Progenitor cell of endocrine pancreas (in vitro differentiated cells): ENCODE results near the gene JKAMP. TPM values are rescaled to one million over a fixed set of nuclear protein-coding genes. Genes with fewer than 3 reads are reported as not detected.

Experiments used
- DNase-seq: peaks from one replicate; pipeline ENCODE4 v3.0.0; 2021; ENCODE audit warnings: low spot score; ENCODE audit not compliant: unreplicated experiment
- H3K27ac Mint-ChIP-seq: 2 replicates; pipeline ENCODE4 v1.8.0; 2021; ENCODE audit warnings: mild to moderate bottlenecking, moderate library complexity, mixed read lengths
- H3K27me3 Mint-ChIP-seq: 2 replicates; pipeline ENCODE4 v1.8.0; 2021; ENCODE audit warnings: mixed read lengths
- H3K36me3 Mint-ChIP-seq: 2 replicates; pipeline ENCODE4 v1.8.0; 2022; ENCODE audit warnings: mixed read lengths; ENCODE audit not compliant: insufficient read depth
- H3K4me1 Mint-ChIP-seq: 2 replicates; pipeline ENCODE4 v1.8.0; 2021; ENCODE audit warnings: low read depth, mixed read lengths
- H3K4me3 Mint-ChIP-seq: 2 replicates; pipeline ENCODE4 v1.8.0; 2021; ENCODE audit warnings: low read depth, mild to moderate bottlenecking, moderate library complexity, mixed read lengths
- H3K9me3 Mint-ChIP-seq: 2 replicates; pipeline ENCODE4 v1.8.0; 2021; ENCODE audit warnings: low read depth, mixed read lengths
- CTCF ChIP-seq: fragments of 200-600 bp; sonication (generic); IDR thresholded peaks from one replicate; pipeline ENCODE4 v1.5.0; 2021; ENCODE audit warnings: antibody characterized with exemption, mild to moderate bottlenecking; ENCODE audit not compliant: unreplicated experiment
- total RNA-seq: library from RNA; stranded (reverse); gene quantifications from 2 replicates; pipeline ENCODE4 v1.2.1, GENCODE V29; 2021

JKAMP gene
- total RNA-seq, 1 donor from 2014 or later = 55.2 TPM

DNA sequence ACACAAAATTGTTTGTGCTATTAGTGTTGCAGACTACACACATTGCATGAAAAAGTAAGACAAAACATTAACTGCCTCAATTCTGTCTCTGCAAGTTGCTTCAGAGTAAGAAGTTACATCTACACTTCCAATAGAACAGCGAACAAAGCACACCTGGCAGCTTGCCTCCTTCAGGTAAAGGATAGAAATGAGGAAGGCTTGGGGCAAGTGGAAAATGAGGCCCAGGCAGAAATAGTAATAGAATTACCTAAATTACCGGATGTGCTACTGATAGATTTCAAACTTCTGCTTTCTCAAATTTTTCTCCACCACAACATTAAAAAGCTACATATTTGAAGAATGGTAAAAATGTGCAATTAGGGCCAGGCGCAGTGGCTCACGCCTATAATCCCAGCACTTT lies 54.6 kb downstream of the JKAMP start:
- no peak for TF ChIP-seq CTCF
- Mint-ChIP-seq H3K27ac (no peak overlapping the region), H3K4me1 (peaks cover 2% of the 10 kb centered on the region), H3K36me3 (no peaks in the 10 kb centered on the region), H3K4me3 (no peak overlapping the region), H3K9me3 (no peaks in the 10 kb centered on the region), H3K27me3 (peaks cover 3% of the 10 kb centered on the region)
- no peak for DNase-seq

DNA sequence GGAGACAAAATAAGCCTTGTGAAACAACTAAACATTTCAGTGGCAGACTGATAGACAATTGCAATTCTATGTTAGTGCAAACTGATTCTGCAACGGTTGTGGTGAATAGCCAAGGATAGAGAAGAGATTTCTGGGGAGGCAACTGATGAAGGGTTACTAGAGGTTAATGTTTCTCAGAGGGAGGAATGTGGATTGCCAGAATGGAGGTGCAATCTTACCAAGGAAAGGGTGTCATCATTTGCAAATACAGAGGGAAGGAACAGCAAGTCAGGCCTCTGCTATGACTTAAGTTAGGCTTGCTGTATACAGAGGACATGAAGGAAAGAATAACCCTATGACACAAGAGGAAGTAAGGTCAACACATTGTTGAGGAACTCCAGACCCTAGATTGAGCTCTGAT lies 56.5 kb downstream of the JKAMP start:
- no peak for TF ChIP-seq CTCF
- peaks cover 12% of the 10 kb centered on the region for H3K4me1 Mint-ChIP-seq
- H3K36me3 Mint-ChIP-seq = no peaks in the 10 kb centered on the region
- H3K27me3 Mint-ChIP-seq = peaks cover 3% of the 10 kb centered on the region
- no peak overlapping the region for H3K4me3 Mint-ChIP-seq
- H3K9me3 Mint-ChIP-seq = no peaks in the 10 kb centered on the region
- DNase-seq = no peak
- no peak overlapping the region for H3K27ac Mint-ChIP-seq

DNA sequence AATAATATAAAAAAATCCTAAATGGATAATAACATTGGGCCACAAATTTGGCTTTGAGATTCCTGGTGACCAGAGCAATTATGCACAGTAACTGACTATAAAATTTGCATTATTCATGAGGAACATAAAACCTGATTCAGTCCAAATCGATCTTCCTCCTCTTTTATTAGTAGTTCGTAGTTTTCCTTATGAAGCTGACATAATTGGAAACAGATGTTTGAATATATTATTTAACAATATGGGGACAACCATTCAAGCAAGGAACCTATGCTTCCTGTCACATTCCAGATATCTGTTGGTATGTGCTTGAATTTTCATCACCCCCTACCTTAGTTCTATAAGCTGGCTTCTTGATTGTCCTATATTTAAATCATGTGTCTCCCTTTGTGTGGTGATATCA lies 57.4 kb downstream of the JKAMP start:
- Mint-ChIP-seq H3K27ac (no peak overlapping the region), H3K4me1 (peaks cover 12% of the 10 kb centered on the region)

GRCh38 chr14:59543873-59544272 lies 59.6 kb downstream of the JKAMP start:
- Mint-ChIP-seq H3K4me1 (peaks cover 12% of the 10 kb centered on the region), H3K9me3 (no peaks in the 10 kb centered on the region), H3K4me3 (no peak overlapping the region), H3K27ac (no peak overlapping the region), H3K27me3 (no peaks in the 10 kb centered on the region), H3K36me3 (no peaks in the 10 kb centered on the region)
- DNase-seq = no peak
- no peak for TF ChIP-seq CTCF

More for the DNA sequence above, 57.4 kb downstream of the JKAMP start:
- TF ChIP-seq CTCF = no peak
- no peaks in the 10 kb centered on the region for H3K9me3 Mint-ChIP-seq
- no peak overlapping the region for H3K4me3 Mint-ChIP-seq
- H3K27me3 Mint-ChIP-seq = no peaks in the 10 kb centered on the region
- DNase-seq = no peak
- H3K36me3 Mint-ChIP-seq = no peaks in the 10 kb centered on the region

- peaks cover 12% of the 10 kb centered on the region for H3K4me1 Mint-ChIP-seq
- H3K27ac Mint-ChIP-seq = no peak overlapping the region
- DNase-seq = no peak
- H3K4me3 Mint-ChIP-seq = no peak overlapping the region
- H3K27me3 Mint-ChIP-seq = no peaks in the 10 kb centered on the region
- H3K9me3 Mint-ChIP-seq = peaks cover 5% of the 10 kb centered on the region
- TF ChIP-seq CTCF = no peak
- H3K36me3 Mint-ChIP-seq = peaks cover 1% of the 10 kb centered on the region
Observed at GRCh38 chr14:59547310-59547709, 63.0 kb downstream of the JKAMP start.

Other genes with a start within 250 kb of the JKAMP start
- gene GPR135, start 19.1 kb upstream of the JKAMP start, total RNA-seq = 3.0 and 3.4 TPM in 2 replicates
- 20.1 and 23.7 TPM in 2 replicates for gene L3HYPDH, start 109 bp upstream of the JKAMP start, total RNA-seq
- gene CCDC175, start 92.3 kb downstream of the JKAMP start, total RNA-seq = 0.20 and 0.26 TPM in 2 replicates